Amniotic epithelial cell (primary cell): ENCODE measurements around the gene RPL5.

Experiments used
- DNase-seq: peaks from one replicate; pipeline ENCODE4 v3.0.0-alpha.2; 2010; ENCODE audit warnings: low read depth

RPL5 gene

DNA sequence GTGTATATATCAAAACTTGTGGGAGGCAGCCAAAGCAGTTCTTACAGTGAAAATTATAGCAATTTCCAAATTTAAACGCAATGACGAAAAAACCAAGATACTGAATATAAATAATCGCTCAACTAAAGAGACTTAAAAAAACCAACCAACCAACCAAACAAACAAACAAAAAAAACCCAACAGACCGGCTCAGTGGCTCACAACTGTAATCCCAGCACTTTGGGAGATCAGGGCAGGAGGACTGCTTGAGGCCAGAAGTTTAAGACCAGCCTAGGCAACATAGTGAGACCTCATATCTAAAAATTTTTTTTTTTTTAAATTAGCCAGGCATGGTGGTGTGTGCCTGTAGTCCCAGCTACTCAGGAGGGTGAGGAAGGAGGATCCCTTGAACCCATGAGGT is 23.4 kb downstream of the RPL5 start:
- no peak for DNase-seq

DNA sequence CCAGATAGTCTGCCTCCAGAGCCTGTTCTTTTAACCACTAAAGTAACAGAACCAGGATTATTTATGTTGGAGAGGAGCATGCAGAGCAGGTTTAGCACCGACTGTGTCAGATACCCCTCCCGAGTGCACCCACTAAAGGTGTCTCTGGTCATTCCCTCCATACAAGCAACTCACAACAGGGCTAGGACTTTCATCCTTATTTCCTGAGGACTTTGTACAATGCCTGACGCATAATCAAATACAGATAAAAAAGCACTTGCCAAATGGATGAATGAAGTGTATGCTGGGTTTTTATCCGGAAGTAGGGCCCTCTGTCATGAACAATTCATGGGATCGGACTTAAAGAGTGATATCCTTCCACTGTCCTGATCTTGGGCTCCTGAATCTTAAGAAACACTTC is 26.0 kb downstream of the RPL5 start:
- DNase-seq: no peak

DNA sequence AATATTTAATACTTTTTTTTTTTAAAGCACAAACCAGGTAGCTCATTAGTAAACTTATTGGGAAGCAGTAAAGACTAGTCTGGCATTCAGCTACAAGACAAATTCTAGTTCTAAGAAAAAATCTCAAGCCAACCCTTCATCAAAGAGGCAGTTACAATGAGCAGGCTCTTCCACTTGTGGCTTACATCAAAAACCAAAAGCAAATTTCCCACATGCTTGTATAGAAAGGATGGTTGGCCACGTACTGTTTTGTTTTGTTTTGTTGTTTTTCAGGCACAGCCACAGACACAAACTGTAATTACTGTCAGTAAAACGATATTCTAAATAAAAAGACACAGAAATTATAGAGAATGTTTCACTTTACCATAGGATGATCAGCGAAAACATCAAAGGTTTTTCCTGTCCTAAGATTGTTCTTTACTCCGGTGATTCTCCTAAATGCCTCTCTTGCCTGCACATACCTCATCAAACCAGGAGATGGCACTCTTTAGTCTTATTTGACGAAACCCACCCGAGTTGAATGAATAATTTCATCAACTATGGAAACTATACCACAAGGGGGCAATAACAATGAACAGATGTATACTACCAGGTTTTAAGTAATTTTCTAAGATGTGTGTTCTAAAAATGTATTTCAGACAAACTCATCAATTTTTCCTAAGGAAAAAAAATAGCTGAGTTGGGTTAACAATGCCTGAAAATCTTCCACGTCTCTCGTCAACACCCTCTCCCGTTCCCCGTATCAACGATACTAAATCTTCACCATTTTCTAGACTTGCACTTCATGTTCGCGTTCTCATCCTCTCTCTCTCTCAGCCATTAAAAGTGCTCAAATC is 26.9 kb downstream of the RPL5 start:
- DNase-seq: peak; percentile 72

DNA sequence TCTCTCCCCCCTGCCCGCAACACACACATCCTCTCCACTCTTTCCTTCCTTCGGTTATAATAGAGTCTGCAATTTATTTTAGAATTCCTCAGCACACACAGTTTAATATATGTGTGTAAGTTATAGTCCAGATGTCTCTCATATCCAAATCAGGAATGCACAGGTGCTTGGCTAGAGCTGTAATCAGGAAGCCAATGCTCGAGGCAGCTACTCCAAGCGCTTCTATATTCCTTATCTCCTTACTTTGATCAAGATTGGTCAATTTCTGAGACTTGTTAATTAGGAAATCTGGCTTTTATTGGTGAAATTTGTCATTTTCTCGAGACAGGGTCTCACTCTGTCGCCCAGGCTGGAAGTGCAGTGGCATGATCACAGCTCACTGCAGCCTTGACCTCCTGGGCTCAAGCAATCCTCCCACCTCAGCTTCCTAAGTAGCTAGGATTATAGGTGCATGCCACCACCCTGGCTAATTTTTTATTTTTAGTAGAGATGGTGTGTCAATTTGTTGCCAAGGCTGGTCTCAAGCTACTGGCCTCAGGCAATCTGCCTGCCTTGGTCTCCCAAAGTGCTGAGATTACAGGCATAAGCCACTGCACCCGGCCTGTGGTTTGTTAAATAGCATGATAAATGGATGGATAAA is 27.7 kb downstream of the RPL5 start:
- no peak for DNase-seq

DNA sequence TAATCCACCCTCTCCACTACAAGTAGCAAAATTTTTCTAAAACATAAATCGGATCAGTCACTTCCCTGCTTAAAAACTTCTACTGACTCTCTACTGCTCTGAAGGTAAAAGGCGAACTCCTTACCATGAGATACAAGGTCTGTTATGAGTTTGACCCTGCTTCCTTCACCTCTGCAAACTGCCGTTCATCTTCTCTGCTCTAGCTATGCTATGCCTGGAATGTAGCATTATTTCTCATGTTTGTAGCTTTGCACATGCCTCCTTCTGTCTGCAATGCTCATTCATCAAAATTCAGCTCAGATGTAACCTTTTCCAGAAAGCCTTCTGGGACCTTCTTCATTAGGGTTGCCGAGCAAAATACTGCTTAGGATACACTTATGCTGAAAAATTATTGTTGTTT is 30.8 kb downstream of the RPL5 start:
- DNase-seq: peak; percentile 27

DNA sequence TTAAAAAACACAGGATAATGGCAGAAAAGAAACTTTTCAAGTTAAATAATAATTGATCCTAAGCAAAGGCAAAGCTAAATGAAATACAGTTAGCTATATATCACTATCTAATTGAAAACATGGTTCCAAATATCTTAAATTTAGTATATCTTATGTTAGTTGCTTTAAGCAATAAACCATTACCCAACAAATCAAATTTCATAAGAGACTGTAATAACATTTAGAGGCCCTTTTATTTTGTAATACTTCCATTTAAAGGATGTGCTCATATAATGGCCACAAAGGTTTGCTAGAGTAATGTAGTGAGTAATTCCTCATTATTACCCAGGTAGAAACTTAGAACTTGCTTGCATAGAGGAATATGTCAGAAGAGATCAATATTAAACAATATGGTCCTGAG is 32.3 kb downstream of the RPL5 start:
- no peak for DNase-seq

DNA sequence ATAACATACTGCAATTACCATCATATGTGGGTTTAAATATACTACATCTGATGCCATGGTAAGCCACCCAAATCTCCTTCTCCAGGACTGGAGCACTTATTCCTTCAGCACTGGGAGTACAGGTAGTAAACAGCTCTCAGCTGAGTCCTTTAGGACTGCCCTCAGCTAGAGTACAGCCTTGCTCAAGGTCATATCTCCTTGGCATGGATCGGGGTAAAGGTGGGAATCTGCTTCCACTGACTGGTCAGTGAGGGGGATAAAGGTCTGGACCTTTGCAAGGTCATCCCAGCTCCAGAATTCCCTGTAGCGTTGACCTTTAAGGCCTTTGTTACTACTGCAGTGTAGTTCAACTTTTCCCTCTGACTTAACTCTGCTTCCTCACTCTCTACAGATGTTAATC is 38.8 kb downstream of the RPL5 start:
- no peak for DNase-seq

DNA sequence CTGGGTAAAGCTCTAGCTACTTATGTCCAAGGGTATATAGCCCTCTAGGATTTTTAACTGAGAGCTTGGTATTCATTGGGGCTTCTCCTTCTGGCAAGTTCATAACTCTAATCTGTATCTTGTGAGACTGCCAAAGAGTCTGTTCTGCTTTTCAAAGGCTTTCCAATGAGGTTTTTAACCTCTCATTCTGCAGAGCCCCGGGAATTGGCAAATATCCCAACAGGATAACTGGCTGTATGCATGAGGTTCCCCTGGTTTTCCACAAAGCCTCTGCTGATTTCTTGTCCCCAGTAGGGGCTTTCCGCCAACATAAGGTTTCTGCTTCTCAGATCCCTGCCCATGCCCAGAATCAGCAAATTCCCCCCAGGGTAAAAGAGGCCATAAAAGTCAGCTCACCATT is 40.9 kb downstream of the RPL5 start:
- no peak for DNase-seq

DNA sequence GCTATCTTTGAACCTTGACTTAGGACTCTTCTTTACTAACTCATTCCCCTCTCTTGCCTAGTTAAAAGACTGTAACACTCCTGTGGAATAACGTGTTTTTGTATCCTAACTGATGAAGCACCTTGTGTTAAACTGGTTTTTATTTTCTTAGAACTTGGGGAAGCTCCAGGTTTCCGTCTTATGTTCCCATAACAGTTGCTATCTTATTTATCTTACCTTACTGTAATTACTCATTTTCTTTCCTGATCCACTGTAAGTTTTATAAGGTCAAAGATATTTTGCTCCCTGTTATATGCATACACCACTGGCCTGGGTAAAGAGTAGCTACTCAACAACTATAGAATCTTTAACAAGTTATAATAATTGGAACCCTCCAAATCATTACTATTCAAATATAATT is 43.1 kb downstream of the RPL5 start:
- no peak for DNase-seq

DNA sequence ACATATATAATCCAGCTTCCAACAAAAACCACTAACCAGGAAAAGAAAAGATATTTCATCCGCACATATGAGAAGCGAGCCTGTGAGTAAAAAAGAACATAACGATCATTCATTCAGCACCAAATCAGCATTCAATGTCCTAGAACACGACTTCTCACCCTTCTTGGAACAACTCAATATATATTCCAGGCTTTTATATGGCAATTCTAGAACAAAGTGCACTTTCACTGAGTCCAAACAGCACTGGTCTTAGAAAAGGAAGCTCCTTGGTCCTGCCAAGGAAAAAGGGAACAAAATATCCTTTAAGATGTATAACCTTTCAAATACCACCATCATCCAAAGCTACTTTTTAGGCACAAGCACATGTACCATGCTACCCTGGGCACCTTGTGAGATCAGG is 44.5 kb downstream of the RPL5 start:
- no peak for DNase-seq

DNA sequence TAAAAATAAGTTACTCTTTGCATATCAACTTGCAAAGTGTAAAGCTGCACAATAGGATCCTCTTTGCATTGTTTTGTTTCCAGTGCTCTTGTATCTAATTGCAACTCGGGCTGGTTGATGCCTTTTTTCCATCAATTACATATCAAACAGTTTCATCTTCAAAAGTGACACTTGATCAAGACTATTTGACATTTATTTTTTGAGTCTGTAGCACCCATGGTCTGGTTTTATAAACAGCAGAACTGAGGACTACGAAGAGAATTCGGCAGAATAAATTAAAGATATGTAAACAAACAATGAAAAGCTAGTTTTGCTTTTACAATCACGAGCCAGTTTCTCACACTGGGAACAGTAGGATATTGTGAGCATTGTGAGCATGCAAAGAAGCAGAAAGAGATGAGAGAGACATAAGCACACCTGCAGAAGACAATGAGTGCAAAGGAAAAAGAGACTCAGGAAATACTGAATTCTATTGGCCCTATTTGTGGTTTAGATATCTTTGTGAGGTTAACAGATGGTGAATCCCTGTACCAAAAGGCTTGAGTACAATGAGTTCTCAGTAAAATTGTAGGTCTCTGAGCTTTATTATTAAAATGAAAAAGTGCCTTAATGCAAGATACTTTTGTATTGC is 45.4 kb downstream of the RPL5 start:
- no peak for DNase-seq

DNA sequence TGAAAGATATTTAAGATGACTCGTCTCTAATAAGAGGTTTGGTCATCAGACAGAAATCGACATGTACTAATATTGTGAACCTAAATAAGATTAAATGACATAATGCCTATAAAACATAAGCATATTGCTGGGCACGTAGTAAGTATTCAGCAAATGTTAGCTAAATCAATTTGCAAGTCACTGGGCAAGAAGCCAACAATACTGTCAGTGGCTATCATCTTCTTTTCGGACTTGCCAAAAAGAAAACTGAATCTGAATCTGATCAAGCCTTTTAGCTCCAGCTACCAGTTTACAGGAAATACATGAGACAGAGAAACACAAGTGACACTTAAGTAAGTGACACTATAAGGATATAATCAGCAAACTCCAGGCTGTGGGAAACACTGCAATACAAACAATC is 46.0 kb downstream of the RPL5 start:
- no peak for DNase-seq

DNA sequence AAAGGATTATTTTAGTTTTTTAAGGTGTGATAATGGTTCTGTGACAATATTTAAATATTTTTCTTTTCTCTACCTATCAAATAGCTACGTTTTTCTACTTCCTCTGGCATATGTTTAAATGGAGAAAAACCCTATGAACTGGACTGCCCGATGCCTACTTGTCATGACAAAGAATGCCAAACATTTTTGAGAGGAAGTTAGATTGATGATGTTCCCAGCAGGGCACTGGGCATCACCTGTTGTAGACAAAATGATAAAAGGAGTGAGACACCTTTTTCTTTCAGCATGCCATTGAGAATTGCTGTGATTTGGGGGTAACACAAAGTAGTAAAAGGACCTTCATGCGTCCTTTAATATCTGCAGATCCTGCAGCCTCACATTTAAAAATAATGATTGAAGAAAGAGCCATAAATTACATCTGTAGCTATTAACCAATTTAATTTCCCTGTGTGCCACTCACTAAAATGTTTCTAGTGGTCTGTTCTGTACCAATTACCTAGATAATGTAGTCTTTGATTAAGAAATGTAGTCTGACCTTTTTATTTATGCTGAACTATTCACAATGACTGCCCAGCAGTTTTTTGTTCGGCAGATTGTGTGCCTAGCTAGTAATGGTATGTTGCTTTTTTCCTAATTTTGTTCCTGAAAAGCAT is 47.6 kb downstream of the RPL5 start:
- DNase-seq: no peak

DNA sequence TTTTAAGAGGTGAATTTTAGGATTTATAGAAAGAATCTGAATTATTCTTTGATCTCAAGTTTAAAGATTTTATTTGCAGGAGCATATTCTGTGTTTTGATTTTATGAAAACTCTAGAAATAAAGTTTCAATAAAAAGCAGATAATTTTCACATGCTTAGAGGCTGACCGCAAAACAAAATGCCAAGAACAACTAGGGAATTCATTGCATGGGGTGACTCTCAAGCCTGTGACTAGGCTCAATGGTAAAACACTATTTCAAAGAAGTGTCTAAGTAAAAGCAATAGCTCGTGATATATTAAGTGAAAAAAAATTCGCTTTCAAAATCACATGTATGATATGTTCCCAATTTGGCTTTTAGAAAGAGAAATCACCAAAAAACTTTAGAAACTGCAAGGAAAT is 49.6 kb downstream of the RPL5 start:
- DNase-seq: no peak

DNA sequence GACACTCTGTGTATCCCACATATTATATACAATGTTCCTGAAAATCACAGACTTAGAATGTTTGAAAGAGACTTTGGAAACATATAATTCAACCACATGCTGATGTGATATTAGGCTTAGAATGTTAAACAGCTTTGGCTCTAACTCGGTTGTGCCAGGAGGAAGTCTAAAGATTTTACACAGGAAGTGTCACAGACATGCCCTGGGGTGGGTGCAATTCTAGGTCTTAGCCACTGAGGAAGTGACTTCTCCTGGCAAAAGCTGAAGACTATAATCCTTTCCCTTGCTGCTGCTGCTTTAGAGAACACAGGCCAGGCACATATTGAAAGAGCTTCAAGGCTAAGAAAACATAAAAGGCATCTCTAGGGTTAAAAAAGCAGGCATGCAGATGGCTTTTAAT is 51.0 kb downstream of the RPL5 start:
- DNase-seq: no peak

DNA sequence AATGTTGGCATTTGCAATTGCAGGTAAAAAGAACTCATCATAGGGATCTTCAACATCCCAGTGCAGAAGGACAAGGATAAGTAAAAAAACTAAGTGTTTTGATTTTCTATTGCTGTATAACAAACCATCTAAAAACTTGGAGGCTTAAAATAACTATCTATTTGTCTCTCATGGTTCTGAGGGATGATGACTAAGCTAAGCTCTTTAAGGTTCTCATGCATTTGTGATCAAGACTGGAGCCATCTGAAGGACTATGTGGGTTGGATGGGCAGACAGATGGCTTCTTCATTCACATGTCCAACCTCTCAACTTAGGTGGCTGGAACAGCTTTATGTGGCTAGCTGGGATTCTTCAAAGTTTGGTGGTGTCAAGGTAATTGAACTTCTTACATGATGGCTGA is 51.5 kb downstream of the RPL5 start:
- no peak for DNase-seq

DNA sequence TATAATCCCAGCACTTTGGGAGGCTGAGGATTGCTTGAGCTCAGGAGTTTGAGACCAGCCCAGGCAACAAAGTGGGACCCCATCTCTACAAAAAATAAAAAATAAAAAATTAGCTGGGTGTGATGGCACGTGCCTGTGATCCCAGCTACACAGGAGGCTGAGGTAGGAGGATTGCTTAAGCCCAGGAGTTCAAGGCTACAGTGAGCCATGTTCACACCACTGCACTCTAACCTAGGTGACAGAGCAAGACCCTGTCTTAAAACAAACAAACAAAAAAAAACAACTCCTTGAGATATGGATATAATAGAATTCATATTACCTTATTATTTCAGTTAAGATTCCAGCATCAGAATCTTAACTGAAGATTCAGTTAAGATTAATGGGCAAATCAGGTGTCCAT is 52.4 kb downstream of the RPL5 start:
- no peak for DNase-seq

DNA sequence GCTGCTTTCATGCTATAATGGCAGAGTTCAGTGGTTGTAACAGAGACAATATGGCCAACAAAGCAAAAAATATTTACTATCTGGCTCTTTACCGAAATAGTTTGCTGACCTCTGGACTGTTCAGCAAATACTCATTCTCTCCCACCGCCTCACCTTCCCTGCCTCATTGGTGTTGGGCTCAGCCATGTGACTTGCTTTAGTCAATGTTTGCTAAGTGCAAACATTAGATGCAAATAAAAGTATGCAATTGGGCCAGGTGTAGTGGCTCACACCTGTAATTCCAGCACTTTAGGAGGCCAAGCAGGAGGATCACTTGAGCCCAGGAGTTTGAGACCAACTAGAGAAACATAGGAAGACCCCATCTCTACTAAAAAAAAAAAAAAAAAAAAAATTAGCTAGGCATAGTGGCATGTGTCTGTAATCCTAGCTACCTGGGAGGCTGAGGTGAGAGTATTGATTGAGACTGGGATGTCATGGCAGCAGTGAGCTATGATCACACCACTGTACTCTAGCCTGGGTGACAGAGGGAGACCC is 55.1 kb downstream of the RPL5 start:
- no peak for DNase-seq

DNA sequence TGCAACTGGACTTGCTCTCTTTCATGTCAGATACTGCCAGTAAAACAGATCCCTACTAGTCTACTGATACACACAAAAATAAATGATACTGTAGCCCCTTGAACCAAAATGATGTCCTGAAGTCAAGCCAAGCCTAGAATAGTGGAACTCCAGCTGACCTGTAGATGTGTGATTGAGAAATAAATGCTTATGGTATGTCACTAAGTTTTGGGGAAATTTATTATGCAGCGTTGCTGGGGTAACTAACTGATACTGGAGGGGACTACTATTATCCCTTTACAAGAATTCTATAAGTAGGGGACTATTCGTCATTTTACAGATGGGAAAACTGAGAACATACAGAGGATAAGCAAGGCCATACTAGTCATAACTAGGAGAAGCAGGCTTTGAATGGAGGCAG is 55.6 kb downstream of the RPL5 start:
- no peak for DNase-seq
